SU-DHL-6 (cell line): Measurements from ENCODE around the gene ELK4.

ENCODE experiments used
- H2AFZ ChIP-seq: fragments of 200-600 bp; sonication (generic); 2 replicates; pipeline ENCODE4 v1.6.1; 2014; ENCODE audit warnings: low read depth, mild to moderate bottlenecking, moderate library complexity, mixed read lengths, antibody characterized with exemption, low read length; ENCODE audit not compliant: severe bottlenecking
- H3F3A ChIP-seq: fragments of 200-600 bp; shearing (Covaris generic); 2 replicates; pipeline ENCODE4 v1.6.0; 2016; ENCODE audit warnings: antibody characterized with exemption, mild to moderate bottlenecking; ENCODE audit not compliant: insufficient read depth
- H3K27ac ChIP-seq: fragments of 200-600 bp; sonication (generic); 2 replicates; pipeline ENCODE4 v1.5.1; 2016; ENCODE audit warnings: low read depth, mild to moderate bottlenecking, low read length, moderate library complexity, mixed read lengths
- H3K27me3 ChIP-seq: fragments of 200-600 bp; sonication (generic), shearing (Covaris generic); 2 replicates; pipeline ENCODE4 v1.6.0; 2014; ENCODE audit warnings: mild to moderate bottlenecking, low read length
- H3K36me3 ChIP-seq: fragments of 200-600 bp; sonication (generic); 2 replicates; pipeline ENCODE4 v1.6.1; 2014; ENCODE audit warnings: mild to moderate bottlenecking, low read length, mixed read lengths
- H3K4me2 ChIP-seq: fragments of 300-600, 200-600 bp; shearing (Covaris generic), sonication (generic); 2 replicates; pipeline ENCODE4 v1.6.0; 2014; ENCODE audit warnings: low read length, low read depth, mild to moderate bottlenecking; ENCODE audit not compliant: poor library complexity, severe bottlenecking
- H3K4me3 ChIP-seq: fragments of 200-600 bp; sonication (generic); 2 replicates; pipeline ENCODE4 v1.5.1; 2014; ENCODE audit warnings: antibody characterized with exemption, low read length, mild to moderate bottlenecking, mixed read lengths; ENCODE audit not compliant: insufficient read depth, poor library complexity, severe bottlenecking
- H3K79me2 ChIP-seq: fragments of 200-600 bp; sonication (generic); 2 replicates; pipeline ENCODE4 v1.6.1; 2014; ENCODE audit warnings: mild to moderate bottlenecking, low read length, moderate library complexity; ENCODE audit not compliant: insufficient read depth
- H3K9ac ChIP-seq: fragments of 200-600 bp; sonication (generic); 2 replicates; pipeline ENCODE4 v1.7.0; 2014; ENCODE audit warnings: mild to moderate bottlenecking, low read length
- H3K9me2 ChIP-seq: fragments of 200-600 bp; sonication (generic); replicated peaks from 2 replicates; pipeline ENCODE4 v1.6.1; 2014; ENCODE audit warnings: low read length; ENCODE audit not compliant: insufficient read depth
- H3K9me3 ChIP-seq: fragments of 200-600 bp; sonication (generic); 2 replicates; pipeline ENCODE4 v1.6.1; 2014; ENCODE audit warnings: low read length, mixed read lengths; ENCODE audit not compliant: insufficient read depth
- H4K20me1 ChIP-seq: fragments of 200-600 bp; sonication (generic); 2 replicates; pipeline ENCODE4 v1.6.1; 2014; ENCODE audit warnings: low read depth, mild to moderate bottlenecking, antibody characterized with exemption, low read length, moderate library complexity, mixed read lengths
- EZH2phosphoT487 ChIP-seq: fragments of 200-600 bp; sonication (generic), shearing (Covaris generic); conservative IDR thresholded peaks from 2 replicates; pipeline ENCODE4 v1.6.1; 2018; ENCODE audit warnings: mild to moderate bottlenecking, antibody characterized with exemption, low read length, moderate library complexity, mixed read lengths
- TF ChIP-seq, protein P1 (sequence below): fragments of 200-600 bp; sonication (generic); IDR thresholded peaks from one replicate; pipeline ENCODE4 v1.5.1; 2017; ENCODE audit warnings: antibody characterized with exemption, mild to moderate bottlenecking, low read length, moderate library complexity; ENCODE audit not compliant: insufficient read depth, poor library complexity, severe bottlenecking

ELK4 gene

DNA sequence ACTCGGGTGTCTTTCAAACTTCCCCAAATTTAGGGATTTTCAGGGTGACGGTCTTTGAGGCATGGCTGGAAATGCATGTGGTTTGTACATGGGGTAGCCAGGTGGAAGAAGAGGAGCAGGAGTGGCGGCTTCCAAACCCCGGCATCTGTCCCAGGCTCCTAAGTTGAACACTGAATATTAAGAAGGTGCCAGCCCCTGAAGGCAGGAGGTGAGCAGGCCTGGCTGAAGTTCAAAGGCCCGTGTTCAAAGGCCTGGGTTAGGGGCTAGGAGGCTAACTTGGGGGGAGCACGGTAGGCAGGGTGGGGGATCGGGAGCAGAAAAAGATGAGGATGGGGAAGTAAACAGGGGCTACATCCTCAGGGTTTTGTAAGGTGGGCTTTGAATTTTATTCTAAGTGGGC lies 42.8 kb downstream of the ELK4 start:
- Histone ChIP-seq H3F3A (peaks cover 17% of the 10 kb centered on the region), H3K9ac (no peak overlapping the region), H3K4me3 (no peak overlapping the region), H3K27ac (no peak overlapping the region), H3K9me3 (no peaks in the 10 kb centered on the region), H3K27me3 (no peaks in the 10 kb centered on the region), H3K4me2 (no peak overlapping the region), H3K36me3 (no peaks in the 10 kb centered on the region), H2AFZ (no peak overlapping the region), H4K20me1 (no peaks in the 10 kb centered on the region), H3K9me2 (no peaks in the 10 kb centered on the region), H3K79me2 (no peaks in the 10 kb centered on the region)
- TF ChIP-seq, protein P1, sequence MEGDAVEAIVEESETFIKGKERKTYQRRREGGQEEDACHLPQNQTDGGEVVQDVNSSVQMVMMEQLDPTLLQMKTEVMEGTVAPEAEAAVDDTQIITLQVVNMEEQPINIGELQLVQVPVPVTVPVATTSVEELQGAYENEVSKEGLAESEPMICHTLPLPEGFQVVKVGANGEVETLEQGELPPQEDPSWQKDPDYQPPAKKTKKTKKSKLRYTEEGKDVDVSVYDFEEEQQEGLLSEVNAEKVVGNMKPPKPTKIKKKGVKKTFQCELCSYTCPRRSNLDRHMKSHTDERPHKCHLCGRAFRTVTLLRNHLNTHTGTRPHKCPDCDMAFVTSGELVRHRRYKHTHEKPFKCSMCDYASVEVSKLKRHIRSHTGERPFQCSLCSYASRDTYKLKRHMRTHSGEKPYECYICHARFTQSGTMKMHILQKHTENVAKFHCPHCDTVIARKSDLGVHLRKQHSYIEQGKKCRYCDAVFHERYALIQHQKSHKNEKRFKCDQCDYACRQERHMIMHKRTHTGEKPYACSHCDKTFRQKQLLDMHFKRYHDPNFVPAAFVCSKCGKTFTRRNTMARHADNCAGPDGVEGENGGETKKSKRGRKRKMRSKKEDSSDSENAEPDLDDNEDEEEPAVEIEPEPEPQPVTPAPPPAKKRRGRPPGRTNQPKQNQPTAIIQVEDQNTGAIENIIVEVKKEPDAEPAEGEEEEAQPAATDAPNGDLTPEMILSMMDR, result no peak

- Histone ChIP-seq H3K4me3 (no peak overlapping the region), H3K9me3 (no peaks in the 10 kb centered on the region), H3K9me2 (no peaks in the 10 kb centered on the region), H2AFZ (no peak overlapping the region), H3K27ac (no peak overlapping the region), H3K79me2 (no peaks in the 10 kb centered on the region), H3K9ac (no peak overlapping the region), H3K4me2 (no peak overlapping the region), H3K36me3 (no peaks in the 10 kb centered on the region), H4K20me1 (no peaks in the 10 kb centered on the region), H3K27me3 (no peaks in the 10 kb centered on the region), H3F3A (peaks cover 13% of the 10 kb centered on the region)
- TF ChIP-seq, protein P1, result peak; percentile 43
- TF ChIP-seq EZH2phosphoT487, result no peak
Observed at GRCh38 chr1:205588636-205589035, 43.2 kb downstream of the ELK4 start.

DNA sequence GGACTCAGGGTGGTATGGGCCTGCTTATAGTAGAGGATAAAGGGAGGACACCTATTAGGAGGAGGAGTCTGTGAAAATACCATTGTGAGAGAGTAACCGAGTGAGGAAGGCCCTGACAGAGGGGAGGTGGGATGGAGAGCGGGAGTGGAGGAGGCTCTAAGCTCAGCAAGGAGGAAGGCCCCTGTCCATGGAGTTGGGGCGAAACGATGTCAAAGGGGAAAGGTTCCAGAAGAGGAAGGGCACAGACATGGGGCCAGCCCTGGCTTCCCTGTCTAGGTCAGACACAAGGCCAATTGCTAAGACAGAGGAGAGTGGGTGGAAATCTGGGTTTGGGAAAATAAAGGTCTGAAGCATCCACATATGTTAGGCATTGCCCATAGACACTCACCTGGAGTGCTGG lies 44.2 kb downstream of the ELK4 start:
- Histone ChIP-seq H3K4me2 (no peak overlapping the region), H3K9me2 (no peaks in the 10 kb centered on the region), H3F3A (peaks cover 4% of the 10 kb centered on the region), H3K36me3 (no peaks in the 10 kb centered on the region), H3K27me3 (no peaks in the 10 kb centered on the region), H3K9me3 (no peaks in the 10 kb centered on the region), H2AFZ (no peak overlapping the region), H3K27ac (no peak overlapping the region), H3K4me3 (no peak overlapping the region), H3K79me2 (no peaks in the 10 kb centered on the region), H4K20me1 (no peaks in the 10 kb centered on the region), H3K9ac (no peak overlapping the region)
- TF ChIP-seq EZH2phosphoT487, result no peak
- TF ChIP-seq, protein P1, result no peak
